ENCODE results near the gene DPP6.

The DPP6 gene

GRCh38 chr7:154905146-154905545 lies 852.9 kb downstream of the DPP6 start:
- DNase-seq = no peak

DNA sequence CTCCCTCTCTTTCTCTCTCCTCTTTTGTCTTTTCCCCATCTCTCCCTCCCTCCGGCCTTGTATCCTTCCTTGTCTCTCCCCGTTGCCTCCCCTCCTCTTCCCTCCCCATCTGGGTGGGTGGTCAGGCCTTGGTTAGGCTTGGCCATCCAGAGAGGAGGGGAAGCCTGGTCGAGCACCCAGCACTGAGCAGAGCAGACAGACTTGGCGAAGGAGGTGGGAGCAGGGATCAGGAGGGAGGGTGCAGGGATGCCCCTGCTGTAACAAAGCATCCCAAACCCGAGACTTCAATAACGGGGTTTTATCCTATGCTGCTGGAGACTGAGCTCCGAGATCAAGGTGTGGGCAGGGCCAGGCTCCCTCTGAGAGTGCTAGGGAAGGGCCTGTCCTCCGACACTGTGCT lies 853.4 kb downstream of the DPP6 start:
- DNase-seq = no peak

GRCh38 chr7:154906201-154906600 lies 854.0 kb downstream of the DPP6 start:
- no peak for DNase-seq

DNA sequence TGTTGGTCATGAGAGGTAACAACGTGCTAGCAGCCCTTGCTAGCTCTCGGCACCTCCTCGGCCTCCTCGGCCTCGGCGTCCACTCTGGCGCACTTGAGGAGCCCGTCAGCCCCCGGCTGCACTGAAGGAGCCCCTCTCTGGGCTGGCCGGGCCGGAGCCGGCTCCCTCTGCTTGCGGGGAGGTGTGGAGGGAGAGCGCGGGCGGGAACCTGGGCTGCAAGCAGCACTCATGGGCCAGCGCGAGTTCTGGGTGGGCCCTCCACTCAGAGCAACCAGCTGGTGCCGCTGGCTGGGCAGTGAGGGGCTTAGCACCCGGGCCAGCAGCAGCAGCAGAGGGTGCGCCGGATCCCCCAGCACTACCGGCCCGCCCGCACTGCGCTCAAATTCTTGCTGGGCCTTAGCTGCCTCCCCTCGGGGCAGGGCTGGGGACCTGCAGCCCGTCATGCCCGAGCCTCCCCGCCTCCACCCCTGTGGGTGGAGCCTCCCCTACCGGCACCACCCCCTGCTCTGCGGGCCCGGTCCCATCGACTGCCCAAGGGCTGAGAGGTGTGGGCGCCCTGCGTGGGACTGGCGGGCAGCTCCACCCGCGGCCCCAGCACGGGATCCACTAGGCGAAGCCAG lies 854.6 kb downstream of the DPP6 start:
- no peak for DNase-seq

- DNase-seq = no peak
These were observed 855.7 kb downstream of the DPP6 start for GRCh38 chr7:154907651-154908620.

DNA sequence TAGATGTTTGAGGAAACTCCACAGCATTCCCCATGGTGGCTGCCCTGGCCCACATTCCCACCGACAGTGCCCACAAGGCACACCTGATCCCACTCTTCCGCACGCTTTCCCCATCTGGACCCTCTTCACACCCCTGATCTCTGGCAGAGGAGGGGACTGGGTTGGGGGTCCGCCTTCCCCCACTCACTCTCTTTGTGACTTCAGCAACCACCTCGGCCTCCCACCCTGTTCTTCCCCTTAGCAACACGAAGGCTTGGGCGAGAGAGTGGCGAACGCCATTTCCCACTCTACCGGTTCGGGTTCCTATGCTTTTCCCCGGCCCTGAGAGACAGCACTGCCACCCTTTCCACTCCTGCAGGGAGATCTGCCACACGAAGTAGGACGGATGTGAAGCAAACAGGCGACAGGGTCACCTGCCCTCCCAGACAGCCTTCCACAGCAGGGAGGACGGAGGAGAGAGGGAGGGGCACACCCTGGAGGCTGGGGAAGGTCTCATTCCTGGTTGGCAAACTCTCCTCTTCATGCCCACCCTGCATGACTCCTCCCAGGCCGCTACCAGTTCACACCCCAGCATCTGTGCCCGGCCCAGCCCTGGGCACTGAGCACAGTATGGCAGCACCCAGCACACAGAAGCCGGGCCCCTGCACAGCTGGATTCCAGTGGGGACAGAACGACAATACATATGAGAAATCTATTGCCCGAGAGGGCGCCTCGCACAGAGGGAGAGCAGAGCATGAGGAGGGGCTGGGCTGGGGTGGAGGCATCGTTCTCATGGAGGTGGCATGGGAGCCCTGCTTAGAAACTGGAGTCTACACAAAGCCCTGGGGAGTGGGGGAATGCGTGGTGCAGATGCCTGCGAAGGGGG lies 857.3 kb downstream of the DPP6 start:
- DNase-seq = no peak

DNA sequence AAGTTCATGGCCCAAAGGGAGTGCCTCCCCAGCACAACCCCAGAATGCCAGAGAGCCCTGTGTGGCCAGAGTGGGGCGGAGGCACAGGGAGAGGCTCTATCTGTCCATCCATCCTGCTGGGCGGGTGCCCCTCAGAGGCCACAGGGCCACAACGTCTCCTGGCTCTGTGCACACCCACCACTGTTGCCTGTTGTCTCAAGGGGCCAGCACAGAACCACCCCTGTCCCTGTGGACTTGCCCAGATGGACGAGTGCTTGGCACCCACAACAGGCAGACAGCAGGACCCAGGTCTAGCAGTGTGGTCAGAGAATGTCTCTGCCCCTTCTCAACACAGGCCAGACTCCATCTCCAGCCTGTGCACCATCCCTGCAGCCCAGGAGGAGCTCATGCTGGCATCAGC lies 857.9 kb downstream of the DPP6 start:
- no peak for DNase-seq

GRCh38 chr7:154910977-154911376 lies 858.8 kb downstream of the DPP6 start:
- no peak for DNase-seq

GRCh38 chr7:154911411-154911810 lies 859.2 kb downstream of the DPP6 start:
- DNase-seq = no peak

- DNase-seq = no peak
These were observed 859.8 kb downstream of the DPP6 start for GRCh38 chr7:154911862-154912455.

GRCh38 chr7:154912871-154913637 lies 860.9 kb downstream of the DPP6 start:
- DNase-seq = no peak

GRCh38 chr7:154913638-154914307 lies 861.6 kb downstream of the DPP6 start:
- DNase-seq = peak; percentile 93

GRCh38 chr7:154914308-154914995 lies 862.3 kb downstream of the DPP6 start:
- no peak for DNase-seq

DNA sequence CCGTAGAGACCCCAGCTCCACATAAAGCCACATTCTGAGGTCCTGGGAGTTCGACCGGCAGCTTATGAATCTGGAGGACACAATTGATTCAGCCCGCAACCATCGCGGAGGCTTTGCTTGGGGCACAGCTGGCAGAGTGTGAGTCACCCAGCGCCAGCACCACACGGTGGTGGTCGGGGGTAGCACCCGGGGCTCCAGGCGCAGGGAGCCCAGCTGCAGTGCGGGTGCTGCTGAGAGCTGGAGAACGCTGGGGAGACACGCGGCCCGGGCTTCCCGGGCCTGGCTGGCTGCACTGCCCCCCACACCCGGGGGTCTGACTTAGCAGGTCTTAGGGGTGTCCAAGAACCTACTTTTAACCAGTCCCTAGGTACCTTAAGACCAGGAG lies 862.8 kb downstream of the DPP6 start:
- no peak for DNase-seq

GRCh38 chr7:154915600-154915999 lies 863.4 kb downstream of the DPP6 start:
- no peak for DNase-seq

DNA sequence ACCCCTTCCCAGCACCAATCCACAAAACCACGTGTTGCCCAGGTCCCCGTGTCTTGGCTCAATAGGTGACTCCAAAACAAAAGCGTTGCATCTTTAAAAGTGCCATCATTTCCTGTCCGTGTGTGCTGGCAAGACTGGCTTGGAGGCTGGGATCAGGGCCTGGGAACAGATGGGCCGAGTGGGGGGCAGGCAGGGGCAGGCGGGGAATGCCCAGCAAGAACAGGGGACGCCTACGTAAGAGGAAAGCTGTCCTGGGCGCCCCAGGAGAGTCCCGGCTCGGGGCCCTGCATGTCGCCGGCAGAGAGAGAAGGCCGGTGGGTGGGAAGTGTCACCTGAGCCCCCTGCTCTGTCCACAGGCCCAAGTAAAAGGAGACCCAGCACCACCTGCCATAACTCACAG lies 864.2 kb downstream of the DPP6 start:
- no peak for DNase-seq

DNA sequence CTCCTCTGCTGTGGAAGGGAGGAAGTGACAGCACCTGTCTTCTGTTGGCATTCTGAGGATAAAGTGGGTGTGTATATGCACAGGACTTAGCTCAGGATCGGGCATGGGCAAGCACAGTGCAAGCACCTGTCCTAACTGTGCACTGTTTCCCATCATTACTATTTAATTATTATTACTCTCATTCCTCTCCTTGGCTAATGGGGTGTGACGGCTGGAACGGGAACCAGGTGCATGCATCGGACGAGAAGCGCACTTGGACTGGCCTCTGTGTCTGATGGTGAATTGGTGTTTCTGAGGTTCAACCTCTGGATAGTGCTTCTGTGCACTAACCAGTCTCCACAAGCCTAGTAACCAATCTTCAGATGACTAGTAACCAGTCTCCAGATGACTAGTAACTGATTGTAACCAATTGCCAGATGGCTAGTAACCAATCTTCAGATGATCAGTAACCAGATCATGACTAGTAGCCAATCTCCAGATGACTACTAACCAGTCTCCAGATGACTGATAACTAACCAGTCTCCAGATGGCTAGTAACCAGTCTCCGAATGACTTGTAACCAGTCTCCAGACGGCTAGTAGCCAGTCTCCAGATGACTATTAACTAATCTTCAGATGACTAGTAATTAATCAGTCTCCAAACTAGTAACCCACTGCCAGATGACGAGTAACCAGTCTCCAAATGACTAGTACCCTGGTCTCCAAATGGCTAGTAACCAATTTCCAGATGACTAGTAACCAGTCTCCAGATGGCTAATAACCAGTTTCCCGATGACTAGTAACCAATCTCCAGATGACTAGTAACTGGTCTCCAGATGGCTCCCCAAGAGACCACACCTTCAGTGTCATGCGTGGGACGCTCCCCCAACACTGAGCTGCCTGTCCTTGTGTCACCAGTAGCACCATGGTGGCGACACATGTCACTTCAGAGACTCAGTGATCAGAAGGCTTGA lies 864.9 kb downstream of the DPP6 start:
- DNase-seq = no peak

DNA sequence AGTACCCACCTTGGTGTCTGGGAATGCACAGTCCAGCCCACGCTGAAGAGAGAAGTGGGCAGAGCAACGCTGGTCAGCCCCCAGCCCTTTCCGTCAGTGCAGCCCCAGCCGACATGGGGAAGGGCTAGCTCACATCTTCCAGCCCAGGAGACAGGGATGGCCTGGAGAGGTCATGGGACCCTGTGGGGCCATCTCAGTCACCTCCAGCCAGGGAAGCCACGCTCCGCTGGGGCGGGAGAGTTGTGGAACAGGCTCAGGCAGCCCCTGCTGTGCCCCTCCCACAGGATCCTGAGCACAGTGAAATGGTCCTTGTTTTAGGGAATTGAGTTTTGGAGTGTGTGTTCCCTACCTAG lies 865.6 kb downstream of the DPP6 start:
- DNase-seq = no peak

DNA sequence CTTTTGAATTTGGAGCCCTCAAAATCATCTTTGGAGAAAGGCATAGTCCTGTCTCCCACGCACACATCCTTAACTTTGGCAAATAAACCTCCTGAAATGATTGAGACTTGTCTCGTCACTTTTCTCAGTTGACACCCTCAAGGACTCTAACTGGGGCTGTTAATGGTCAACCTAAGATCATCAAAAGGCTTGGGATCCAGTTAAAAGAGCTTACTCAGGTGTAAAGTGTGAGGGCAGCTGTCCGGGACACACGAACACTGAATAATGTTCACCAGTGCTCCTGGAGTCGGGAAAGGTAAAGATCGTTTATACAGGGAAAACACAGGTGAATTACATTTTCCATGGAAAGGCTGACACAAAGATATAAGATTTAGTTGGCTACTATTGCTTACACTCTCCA lies 866.1 kb downstream of the DPP6 start:
- no peak for DNase-seq

DNA sequence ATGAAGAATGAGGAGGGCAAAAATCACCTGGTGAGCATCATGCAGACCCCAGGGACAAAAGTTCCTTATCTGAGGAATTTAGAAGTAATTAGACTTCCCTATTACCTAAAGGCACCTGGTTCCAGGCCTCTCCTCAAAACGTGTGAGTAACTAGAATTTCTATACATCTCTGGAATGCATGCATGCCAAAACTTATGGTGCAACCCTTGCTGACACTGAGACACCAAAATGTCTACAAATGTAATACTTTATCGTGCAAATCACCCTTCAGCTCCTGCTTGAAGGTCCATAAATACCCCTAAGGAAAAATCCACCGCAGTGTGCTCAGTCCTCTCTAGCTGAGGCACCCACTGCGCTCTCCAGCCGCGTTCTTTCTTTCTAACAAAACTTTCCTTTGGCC lies 866.5 kb downstream of the DPP6 start:
- no peak for DNase-seq
